Measurements from ENCODE around the gene IL1RN. TPM values are rescaled to one million over a fixed set of nuclear protein-coding genes. Genes with fewer than 3 reads are reported as not detected.

IL1RN gene
- total and polyA plus RNA-seq, 2 of the 13 experiments (the other 11 are each of a cell fraction or from before 2014, with no cell fraction given), result 21.2 to 101 TPM

- in situ Hi-C loops (cut with HindIII; ENCODE audit: extremely low pct_ligation_motif_present, low pct_unique_long_range_greater_than_20kb) (no loop called here), intact Hi-C loops (cut with micrococcal nuclease; ENCODE audit: unreplicated experiment) (loop anchor here (2.0 kb wide), 1 partner anchor 15 kb away; no protein-coding TSS in a partner anchor)
- no peaks in the 10 kb centered on the region for H3K79me2 ChIP-seq (ENCODE audit: insufficient read depth, low read length)
- BruUV-seq (replicated peaks), result no TSS peak
- no peaks in the 10 kb centered on the region; a peak in 1 of 5 replicates for H3K36me3 ChIP-seq (replicated peaks in 1 of 2; ENCODE audit: control insufficient read depth in 1 of 2, insufficient read depth in 2 of 2, low read length in 2 of 2)
- ATAC-seq, result peak; percentile 51
- H3K9ac ChIP-seq (ENCODE audit: insufficient read depth, low read depth, low read length), result no peak overlapping the region
- ChIA-PET POLR2A (interaction anchor here (0.8 to 6.4 kb wide), 13 partner anchors 10 to 101 kb away, joined by 3 to 97 read pairs (median 4); no protein-coding TSS in a partner anchor), CTCF (ENCODE audit: low intra/inter-chr PET ratio, low total read pairs) (interaction anchor here (1.8 kb wide), 1 partner anchor 44 kb away, joined by 24 read pairs; no protein-coding TSS in a partner anchor)
- peak overlapping the region in 1 of 3 experiments; percentile 30; a peak in 1 of 6 replicates for H3K4me3 ChIP-seq (replicated peaks in 1 of 3; ENCODE audit: insufficient read depth in 1 of 3, low read depth in 2 of 3, low read length in 3 of 3)
- H3K9me3 ChIP-seq (ENCODE audit: low read length), result no peaks in the 10 kb centered on the region
- H2AFZ ChIP-seq (ENCODE audit: low read length), result no peak overlapping the region
- H3K4me1 ChIP-seq (ENCODE audit: insufficient read depth, low read length), result peaks cover 51% of the 10 kb centered on the region
- no peaks in the 10 kb centered on the region for H4K20me1 ChIP-seq (ENCODE audit: insufficient read depth, low read length)
- no peak for FAIRE-seq
- no peaks in the 10 kb centered on the region for H3K27me3 ChIP-seq (ENCODE audit: control insufficient read depth in 1 of 2, insufficient read depth in 2 of 2, low read length in 2 of 2)
- 44% methylated on average over 8 of the region's 8 CpGs for WGBS (ENCODE audit: low lambda C conversion rate)
- DNase-seq (ENCODE audit: low spot score), result peak; percentile 50
- no peak overlapping the region for H3K27ac ChIP-seq (ENCODE audit: extremely low read length, insufficient read depth, low read length)
- H3K4me2 ChIP-seq (ENCODE audit: low read depth, low read length), result peak overlapping the region; percentile 65
- TF ChIP-seq ZNF280D (CRISPR knock-in tag; IDR thresholded peaks at IDR 0.05), result no peak
- TF ChIP-seq ZNF441 (CRISPR knock-in tag; IDR thresholded peaks at IDR 0.05; ENCODE audit: borderline replicate concordance), result no peak; the same call in 1 of the 2 replicates
- TF ChIP-seq ZNF780A (CRISPR knock-in tag; IDR thresholded peaks at IDR 0.05), result no peak
- TF ChIP-seq ZBTB38 (CRISPR knock-in tag; IDR thresholded peaks at IDR 0.05), result no peak
- TF ChIP-seq MNT (IDR thresholded peaks at IDR 0.05), result no peak
- 0 out of 2 replicates have a peak, but pooled peaks have one; percentile 4 for TF ChIP-seq ARID4A (CRISPR knock-in tag; IDR thresholded peaks at IDR 0.05; ENCODE audit: borderline replicate concordance)
- no peak for TF ChIP-seq ARID2 (CRISPR knock-in tag; IDR thresholded peaks at IDR 0.05; ENCODE audit: borderline replicate concordance)
- TF ChIP-seq ZBTB33 (CRISPR knock-in tag; IDR thresholded peaks at IDR 0.05), result peak; percentile 24; the same call in 1 of the 2 replicates
- no peak for TF ChIP-seq TIGD3 (CRISPR knock-in tag; IDR thresholded peaks at IDR 0.05; ENCODE audit: borderline replicate concordance)
These were observed 54.1 kb downstream of the IL1RN start for GRCh38 chr2:113181258-113182051.
